Measurements from ENCODE around the gene FBXO31.
A peak's percentile ranks its signal among the peaks of the same experiment; 100 is the strongest.

The FBXO31 gene

GRCh38 chr16:87406495-87407088 lies 23.0 kb upstream of the FBXO31 start:
- H3K27me3 ChIP-seq (replicated peaks; ENCODE audit: insufficient read depth, low read length), result no peaks in the 10 kb centered on the region
- peaks cover 16% of the 10 kb centered on the region for H3F3A ChIP-seq (ENCODE audit: insufficient read depth, low read length)
- no peak overlapping the region for H3K9ac ChIP-seq (ENCODE audit: low read length)
- H3K27ac ChIP-seq (ENCODE audit: low read length), result peak overlapping the region; percentile 67; the same call in 1 of the 2 replicates
- TF ChIP-seq EZH2 (optimal IDR thresholded peaks at IDR 0.05; ENCODE audit: low read depth, low read length) (no peak), EZH2phosphoT487 (IDR thresholded peaks at IDR 0.05; ENCODE audit: low read length) (no peak)
- H3K9me2 ChIP-seq (replicated peaks; ENCODE audit: insufficient read depth, low read length), result no peaks in the 10 kb centered on the region
- H2AFZ ChIP-seq (ENCODE audit: low read length), result no peak overlapping the region
- H3K4me1 ChIP-seq (ENCODE audit: low read length), result peaks cover 8% of the 10 kb centered on the region
- H3K9me3 ChIP-seq (replicated peaks; ENCODE audit: insufficient read depth, low read length), result no peaks in the 10 kb centered on the region
- H3K4me2 ChIP-seq (ENCODE audit: low read depth, low read length), result no peak overlapping the region
- no peaks in the 10 kb centered on the region for H4K20me1 ChIP-seq (ENCODE audit: insufficient read depth, low read length)
- no peaks in the 10 kb centered on the region for H3K79me2 ChIP-seq (ENCODE audit: low read length)
- H3K36me3 ChIP-seq (replicated peaks; ENCODE audit: insufficient read depth, low read length), result no peaks in the 10 kb centered on the region
- no peak for DNase-seq
- no peak overlapping the region for H3K4me3 ChIP-seq (ENCODE audit: low read length)

GRCh38 chr16:87404764-87405625 lies 21.4 kb upstream of the FBXO31 start:
- Histone ChIP-seq H3K79me2 (ENCODE audit: low read length) (no peaks in the 10 kb centered on the region), H4K20me1 (ENCODE audit: insufficient read depth, low read length) (no peaks in the 10 kb centered on the region), H3K4me1 (ENCODE audit: low read length) (peaks cover 8% of the 10 kb centered on the region), H3F3A (ENCODE audit: insufficient read depth, low read length) (peaks cover 16% of the 10 kb centered on the region), H3K9me2 (replicated peaks; ENCODE audit: insufficient read depth, low read length) (no peaks in the 10 kb centered on the region), H3K4me2 (ENCODE audit: low read depth, low read length) (no peak overlapping the region), H3K4me3 (ENCODE audit: low read length) (no peak overlapping the region), H2AFZ (ENCODE audit: low read length) (no peak overlapping the region), H3K9ac (ENCODE audit: low read length) (no peak overlapping the region), H3K36me3 (replicated peaks; ENCODE audit: insufficient read depth, low read length) (no peaks in the 10 kb centered on the region), H3K27ac (ENCODE audit: low read length) (no peak overlapping the region), H3K27me3 (replicated peaks; ENCODE audit: insufficient read depth, low read length) (no peaks in the 10 kb centered on the region), H3K9me3 (replicated peaks; ENCODE audit: insufficient read depth, low read length) (no peaks in the 10 kb centered on the region)
- DNase-seq, result no peak
- no peak for TF ChIP-seq CTCF (IDR thresholded peaks at IDR 0.05; ENCODE audit: low read length)
- TF ChIP-seq EZH2phosphoT487 (IDR thresholded peaks at IDR 0.05; ENCODE audit: low read length), result no peak
- TF ChIP-seq EZH2 (optimal IDR thresholded peaks at IDR 0.05; ENCODE audit: low read depth, low read length), result no peak

- TF ChIP-seq EZH2 (optimal IDR thresholded peaks at IDR 0.05; ENCODE audit: low read depth, low read length) (no peak), EZH2phosphoT487 (IDR thresholded peaks at IDR 0.05; ENCODE audit: low read length) (no peak), CTCF (IDR thresholded peaks at IDR 0.05; ENCODE audit: low read length) (no peak)
- Histone ChIP-seq H3K9me2 (replicated peaks; ENCODE audit: insufficient read depth, low read length) (no peaks in the 10 kb centered on the region), H3K4me3 (ENCODE audit: low read length) (no peak overlapping the region), H2AFZ (ENCODE audit: low read length) (no peak overlapping the region), H4K20me1 (ENCODE audit: insufficient read depth, low read length) (0 out of 2 replicates have a peak, but pooled peaks cover 3% of the 10 kb centered on the region), H3K4me2 (ENCODE audit: low read depth, low read length) (no peak overlapping the region), H3K9ac (ENCODE audit: low read length) (no peak overlapping the region), H3K79me2 (ENCODE audit: low read length) (peaks cover 57% of the 10 kb centered on the region), H3K36me3 (replicated peaks; ENCODE audit: insufficient read depth, low read length) (no peaks in the 10 kb centered on the region), H3K4me1 (ENCODE audit: low read length) (0 out of 2 replicates have a peak, but pooled peaks cover 2% of the 10 kb centered on the region), H3K27ac (ENCODE audit: low read length) (no peak overlapping the region), H3K27me3 (replicated peaks; ENCODE audit: insufficient read depth, low read length) (no peaks in the 10 kb centered on the region), H3F3A (ENCODE audit: insufficient read depth, low read length) (peaks cover 5% of the 10 kb centered on the region; the same call in 1 of the 2 replicates), H3K9me3 (replicated peaks; ENCODE audit: insufficient read depth, low read length) (no peaks in the 10 kb centered on the region)
- DNase-seq, result no peak
Measured at GRCh38 chr16:87395181-87395842, 11.7 kb upstream of the FBXO31 start.

Measured in MM.1S (cell line).